Measurements from ENCODE around the gene BCAS3.

The BCAS3 gene

GRCh38 chr17:61209106-61209439 lies 531.4 kb downstream of the BCAS3 start:
- DNase-seq: no peak

- DNase-seq: no peak
These were observed 531.9 kb downstream of the BCAS3 start for GRCh38 chr17:61209525-61209924.

- no peak for DNase-seq
These were observed 533.6 kb downstream of the BCAS3 start for GRCh38 chr17:61211236-61211635.

GRCh38 chr17:61212655-61213054 lies 535.0 kb downstream of the BCAS3 start:
- DNase-seq: no peak

GRCh38 chr17:61214753-61215152 lies 537.1 kb downstream of the BCAS3 start:
- no peak for DNase-seq

GRCh38 chr17:61216066-61216465 lies 538.4 kb downstream of the BCAS3 start:
- DNase-seq: no peak

GRCh38 chr17:61217878-61218437 lies 540.3 kb downstream of the BCAS3 start:
- no peak for DNase-seq

- DNase-seq: no peak
These were observed 540.8 kb downstream of the BCAS3 start for GRCh38 chr17:61218438-61218837.

GRCh38 chr17:61219460-61219859 lies 541.8 kb downstream of the BCAS3 start:
- DNase-seq: no peak

GRCh38 chr17:61221181-61221580 lies 543.5 kb downstream of the BCAS3 start:
- DNase-seq: no peak

- DNase-seq: peak in 1 of 2 experiments; percentile 19
These were observed 544.2 kb downstream of the BCAS3 start for GRCh38 chr17:61221597-61222471.

- no peak for DNase-seq
These were observed 546.1 kb downstream of the BCAS3 start for GRCh38 chr17:61223725-61224124.

GRCh38 chr17:61225178-61225882 lies 547.7 kb downstream of the BCAS3 start:
- no peak for DNase-seq

- DNase-seq: no peak
These were observed 550.2 kb downstream of the BCAS3 start for GRCh38 chr17:61227866-61228265.

GRCh38 chr17:61230461-61230860 lies 552.8 kb downstream of the BCAS3 start:
- no peak for DNase-seq

GRCh38 chr17:61230972-61231820 lies 553.5 kb downstream of the BCAS3 start:
- no peak for DNase-seq

GRCh38 chr17:61232871-61233270 lies 555.2 kb downstream of the BCAS3 start:
- DNase-seq: no peak

- DNase-seq: no peak
These were observed 556.5 kb downstream of the BCAS3 start for GRCh38 chr17:61233991-61234750.

- no peak for DNase-seq
These were observed 557.6 kb downstream of the BCAS3 start for GRCh38 chr17:61235001-61235826.

- DNase-seq: no peak
These were observed 558.2 kb downstream of the BCAS3 start for GRCh38 chr17:61235827-61236197.

- no peak for DNase-seq
These were observed 559.6 kb downstream of the BCAS3 start for GRCh38 chr17:61237275-61237674.
